Endodermal cell (in vitro differentiated cells): ENCODE measurements around the gene EPHA8. TPM values are rescaled to one million over a fixed set of nuclear protein-coding genes. Genes with fewer than 3 reads are reported as not detected.

Experiments
- DNase-seq: peaks from one replicate; pipeline ENCODE4 v3.0.0-alpha.2; 2017
- H3K27ac ChIP-seq: 2 replicates; pipeline ENCODE4 v1.5.1; 2013; ENCODE audit warnings: mild to moderate bottlenecking, low read depth, low read length, moderate library complexity
- H3K27me3 ChIP-seq: 2 replicates; pipeline ENCODE4 v1.6.1; 2013; ENCODE audit warnings: mild to moderate bottlenecking, low read length, moderate library complexity; ENCODE audit not compliant: insufficient read depth, control insufficient read depth, poor library complexity, severe bottlenecking
- H3K36me3 ChIP-seq: 2 replicates; pipeline ENCODE4 v1.7.0; 2013; ENCODE audit warnings: mild to moderate bottlenecking, low read length, moderate library complexity; ENCODE audit not compliant: control insufficient read depth, insufficient read depth
- H3K4me1 ChIP-seq: one replicate; pipeline ENCODE4 v1.7.0; 2013; ENCODE audit warnings: low read length; ENCODE audit not compliant: control insufficient read depth, insufficient read depth
- H3K4me3 ChIP-seq: 2 replicates; pipeline ENCODE4 v1.5.1; 2013; ENCODE audit warnings: mild to moderate bottlenecking, low read length, moderate library complexity
- H3K9ac ChIP-seq: 2 replicates; pipeline ENCODE4 v1.6.1; 2013; ENCODE audit warnings: mild to moderate bottlenecking, low read length, moderate library complexity; ENCODE audit not compliant: poor library complexity, severe bottlenecking; ENCODE audit errors: extremely low read depth
- H3K9me3 ChIP-seq: 2 replicates; pipeline ENCODE4 v1.6.1; 2013; ENCODE audit warnings: mild to moderate bottlenecking, low read length, moderate library complexity; ENCODE audit not compliant: control insufficient read depth
- H3K27ac Mint-ChIP-seq: 2 replicates; pipeline ENCODE4 v1.8.0; 2020; ENCODE audit warnings: mixed read lengths
- H3K27me3 Mint-ChIP-seq: 2 replicates; pipeline ENCODE4 v1.8.0; 2021; ENCODE audit warnings: mild to moderate bottlenecking, mixed read lengths; ENCODE audit not compliant: insufficient read depth
- H3K36me3 Mint-ChIP-seq: 2 replicates; pipeline ENCODE4 v1.8.0; 2020; ENCODE audit warnings: low read depth, mixed read lengths
- H3K4me1 Mint-ChIP-seq: 2 replicates; pipeline ENCODE4 v1.8.0; 2020; ENCODE audit warnings: mixed read lengths
- H3K4me3 Mint-ChIP-seq: 2 replicates; pipeline ENCODE4 v1.8.0; 2020; ENCODE audit warnings: mild to moderate bottlenecking, moderate library complexity, mixed read lengths
- H3K9me3 Mint-ChIP-seq: 2 replicates; pipeline ENCODE4 v1.8.0; 2020; ENCODE audit warnings: mild to moderate bottlenecking, mixed read lengths
- CTCF ChIP-seq: fragments of 200-600 bp; sonication (generic); conservative IDR thresholded peaks from 2 replicates; pipeline ENCODE4 v1.5.0; 2021; ENCODE audit warnings: antibody characterized with exemption, mild to moderate bottlenecking
- WGBS, 2 experiments: methylation state at CpG; one replicate each; pipeline versions ENCODE4 v1.1.5 to v1.1.7; 2013; ENCODE audit warnings: missing lambda C conversion rate in 2 of 2, mixed read lengths in 1 of 2; ENCODE audit not compliant: insufficient coverage in 1 of 2, insufficient read length in 1 of 2; 5-methylcytosine and 5-hydroxymethylcytosine counted together
- total RNA-seq, 2 donors: library from RNA; stranded (reverse); fragmentation: NEBNext Ultra II Directional in 1 of 2; extraction: Animal tissue kit (Norgen Biotek cat#: 25700) in 1 of 2; gene quantifications; 2 replicates in 1 of 2; 3 replicates in 1 of 2; pipeline ENCODE4 v1.2.1, GENCODE V29; 2021

The EPHA8 gene
- total RNA-seq, 2 donors from 2014 or later, result 1.5 TPM

- Mint-ChIP-seq H3K9me3 (no peaks in the 10 kb centered on the region), H3K4me1 (peaks cover 6% of the 10 kb centered on the region), H3K27ac (peak overlapping the region; percentile 16), H3K4me3 (no peak overlapping the region), H3K36me3 (no peaks in the 10 kb centered on the region), H3K27me3 (no peaks in the 10 kb centered on the region)
- H3K27ac ChIP-seq, result no peak overlapping the region
- H3K27me3 ChIP-seq, result no peaks in the 10 kb centered on the region
- no peak for TF ChIP-seq CTCF
- H3K4me1 ChIP-seq, result no peaks in the 10 kb centered on the region
- DNase-seq, result no peak
- H3K4me3 ChIP-seq, result no peak overlapping the region
- WGBS, 2 experiments, result 87 to 91% methylated on average over 8 to 9 of the region's 9 CpGs
- no peak overlapping the region for H3K9ac ChIP-seq
- H3K36me3 ChIP-seq, result no peaks in the 10 kb centered on the region
- no peaks in the 10 kb centered on the region for H3K9me3 ChIP-seq
Observed at GRCh38 chr1:22584970-22585369, 21.7 kb downstream of the EPHA8 start.

GRCh38 chr1:22585471-22585870 is 22.2 kb downstream of the EPHA8 start:
- no peaks in the 10 kb centered on the region for H3K4me1 ChIP-seq
- no peaks in the 10 kb centered on the region for H3K9me3 ChIP-seq
- no peak for TF ChIP-seq CTCF
- Mint-ChIP-seq H3K4me1 (peaks cover 6% of the 10 kb centered on the region), H3K27ac (no peak overlapping the region), H3K27me3 (no peaks in the 10 kb centered on the region), H3K4me3 (no peak overlapping the region), H3K9me3 (no peaks in the 10 kb centered on the region), H3K36me3 (no peaks in the 10 kb centered on the region)
- no peaks in the 10 kb centered on the region for H3K27me3 ChIP-seq
- H3K9ac ChIP-seq, result no peak overlapping the region
- H3K4me3 ChIP-seq, result no peak overlapping the region
- H3K36me3 ChIP-seq, result no peaks in the 10 kb centered on the region
- WGBS, 2 experiments, result 90 to 93% methylated on average over 2 to 4 of the region's 4 CpGs
- DNase-seq, result no peak
- H3K27ac ChIP-seq, result no peak overlapping the region

DNA sequence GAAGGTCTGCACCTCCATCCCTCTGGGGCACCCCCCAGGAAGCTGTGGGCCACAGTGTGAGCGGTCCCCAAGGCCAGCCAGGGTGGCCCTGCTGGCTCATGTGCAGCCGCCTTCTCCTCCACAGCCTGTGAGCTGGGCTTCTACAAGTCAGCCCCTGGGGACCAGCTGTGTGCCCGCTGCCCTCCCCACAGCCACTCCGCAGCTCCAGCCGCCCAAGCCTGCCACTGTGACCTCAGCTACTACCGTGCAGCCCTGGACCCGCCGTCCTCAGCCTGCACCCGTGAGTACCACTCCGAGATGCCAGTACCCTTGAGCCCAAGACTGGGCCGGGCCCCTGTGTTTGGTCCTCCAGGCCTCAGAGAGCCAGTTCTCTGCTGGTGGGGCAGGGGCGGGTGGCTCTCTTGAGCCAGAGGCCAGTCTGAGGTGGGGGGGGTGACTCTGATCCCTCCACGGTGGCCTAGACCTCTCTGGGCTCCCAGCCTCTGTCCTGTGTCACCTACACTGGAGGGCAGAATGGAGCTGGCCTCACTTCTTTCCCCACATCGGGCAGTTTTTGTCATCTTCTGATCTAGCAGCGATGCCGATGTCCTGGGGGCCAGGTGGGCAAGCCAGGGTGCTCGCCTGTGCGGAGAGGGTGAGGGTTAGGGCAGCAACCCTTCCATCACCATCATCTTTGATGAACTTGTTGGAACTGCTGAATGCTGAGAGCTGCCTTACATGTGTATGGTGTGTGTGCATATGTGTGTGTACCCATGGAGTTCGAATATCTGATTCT is 23.3 kb downstream of the EPHA8 start:
- H3K27ac ChIP-seq, result no peak overlapping the region
- H3K27me3 ChIP-seq, result no peaks in the 10 kb centered on the region
- no peak for DNase-seq
- no peak for TF ChIP-seq CTCF
- no peak overlapping the region for H3K9ac ChIP-seq
- H3K4me3 ChIP-seq, result no peak overlapping the region
- H3K9me3 Mint-ChIP-seq, result no peaks in the 10 kb centered on the region
- H3K4me1 Mint-ChIP-seq, result peaks cover 6% of the 10 kb centered on the region
- no peaks in the 10 kb centered on the region for H3K36me3 ChIP-seq
- no peaks in the 10 kb centered on the region for H3K4me1 ChIP-seq
- H3K27ac Mint-ChIP-seq, result no peak overlapping the region
- H3K4me3 Mint-ChIP-seq, result no peak overlapping the region
- H3K27me3 Mint-ChIP-seq, result peaks cover under 1% of the 10 kb centered on the region
- H3K36me3 Mint-ChIP-seq, result no peaks in the 10 kb centered on the region
- WGBS, 2 experiments, result 93 to 94% methylated on average over 8 to 19 of the region's 19 CpGs
- no peaks in the 10 kb centered on the region for H3K9me3 ChIP-seq
